Tibial nerve (tissue), 3 donors: Measurements from ENCODE around the gene SPATA20.

Experiments
- CTCF ChIP-seq, 5 experiments: fragments of 200-600 bp in 3 of 5; fragments of 450-650 bp in 2 of 5; sonication (generic) in 3 of 5; IDR thresholded peaks; one replicate each; pipeline ENCODE4 v1.5.1; 2016 to 2019; ENCODE audit warnings: antibody characterized with exemption in 5 of 5, mild to moderate bottlenecking in 3 of 5, moderate library complexity in 2 of 5
- POLR2A ChIP-seq, 2 donors: fragments of 450-650 bp; IDR thresholded peaks; one replicate each; pipeline ENCODE4 v1.6.1; 2017; ENCODE audit warnings: antibody characterized with exemption in 2 of 2, mild to moderate bottlenecking in 2 of 2, moderate library complexity in 2 of 2

GRCh38 chr17:50540560-50541401, 6.2 kb upstream of the SPATA20 start:
- TF ChIP-seq POLR2A (IDR thresholded peaks at IDR 0.05) (no peak), CTCF (IDR thresholded peaks at IDR 0.05) (no peak)
